Heart left ventricle (tissue), 16 donors: ENCODE data around the gene SETD9. TPM values are rescaled to one million over a fixed set of nuclear protein-coding genes. Genes with fewer than 3 reads are reported as not detected.

Experiments
- ATAC-seq, 4 donors: fragments of 200-7000 bp; cut with Tn5 transposase; one replicate each; pipeline ENCODE4 v1.9.1; 2020 to 2022; ENCODE audit warnings: moderate library complexity in 4 of 4, mild to moderate bottlenecking in 3 of 4, moderate number of reproducible peaks in 1 of 4
- DNase-seq, 5 donors: peaks; one replicate each; pipeline ENCODE4 v3.0.0-alpha.2; 2020
- H3K27ac ChIP-seq, 12 donors: fragments of 200-600 bp; sonication (generic) in 4 of 12; one replicate each; pipeline versions ENCODE4 v1.5.0 to v1.8.0; 2016 to 2022; ENCODE audit warnings: mild to moderate bottlenecking in 2 of 12
- H3K27me3 ChIP-seq, 9 donors: fragments of 200-600 bp; sonication (generic) in 2 of 9; one replicate each; pipeline versions ENCODE4 v1.5.1 to v1.8.0; 2016 to 2022; ENCODE audit warnings: mild to moderate bottlenecking in 3 of 9
- H3K36me3 ChIP-seq, 9 donors: fragments of 200-600 bp; sonication (generic) in 2 of 9; one replicate each; pipeline versions ENCODE4 v1.5.0 to v1.8.0; 2018 to 2022; ENCODE audit warnings: mild to moderate bottlenecking in 2 of 9
- H3K4me1 ChIP-seq, 12 donors: fragments of 200-600 bp; sonication (generic) in 4 of 12; one replicate each; pipeline versions ENCODE4 v1.5.0 to v1.8.0; 2016 to 2022; ENCODE audit warnings: mild to moderate bottlenecking in 3 of 12
- H3K4me3 ChIP-seq, 12 donors: fragments of 200-600 bp; sonication (generic) in 4 of 12; one replicate each; pipeline versions ENCODE4 v1.5.0 to v1.8.0; 2017 to 2022; ENCODE audit warnings: mild to moderate bottlenecking in 9 of 12, moderate library complexity in 4 of 12
- H3K9me3 ChIP-seq, 12 donors: fragments of 200-600 bp; sonication (generic) in 4 of 12; one replicate each; pipeline versions ENCODE4 v1.5.0 to v1.8.0; 2016 to 2022; ENCODE audit warnings: mild to moderate bottlenecking in 1 of 12
- POLR2A ChIP-seq, 2 donors: fragments of 450-650 bp; IDR thresholded peaks; one replicate each; pipeline ENCODE4 v1.6.1; 2017; ENCODE audit warnings: antibody characterized with exemption in 2 of 2, mild to moderate bottlenecking in 2 of 2, moderate library complexity in 2 of 2
- WGBS, 4 donors: extraction: QIAGEN DNeasy Blood & Tissue Kit in 2 of 4; methylation state at CpG; one replicate each; pipeline versions ENCODE4 v1.1.5 to v1.1.7; 2013 to 2018; 5-methylcytosine and 5-hydroxymethylcytosine counted together
- intact Hi-C, 10 donors: fragments of 100-400 bp; cut with DNase I; formaldehyde crosslinking; loops; one replicate each; pipeline versions ENCODE4 v1.11.1 to v1.14.2; 2022
- long read RNA-seq, 3 donors: library from polyadenylated mRNA; unstranded; transcript quantifications; one replicate each; pipeline ENCODE4 v2.0.0, GENCODE V29; 2020 to 2021
- polyA plus RNA-seq, 2 donors: library from polyadenylated mRNA; stranded (reverse); fragments of 200-250 nt; gene quantifications; one replicate each; pipeline ENCODE4 v1.2.3, GENCODE V29; 2013
- total RNA-seq, 9 donors: library from RNA; depleted of rRNA in 2 of 9; stranded (reverse); fragments of >200 nt in 2 of 9; fragmentation: NEBNext Ultra II Directional in 3 of 9; extraction: Animal tissue kit (Norgen Biotek cat#: 25700) in 3 of 9; gene quantifications; one replicate each; pipeline versions ENCODE4 v1.1.0 to v1.2.4, GENCODE V29; 2016 to 2023
- TF ChIP-seq, protein P1 (sequence below), 12 donors: fragments of 200-600 bp; sonication (generic) in 4 of 12; IDR thresholded peaks; one replicate each; pipeline versions ENCODE4 v1.5.0 to v1.8.0; 2018 to 2022; ENCODE audit warnings: antibody characterized with exemption in 12 of 12, mild to moderate bottlenecking in 5 of 12
- donor health status: ischemic (EF 13 %, LVEDD 7.1; RV severe dilation, severe dysfunction).
- donor health status: healthy with polysubstance abuse.
- donor health status: DM: no; HTN: yes; CAD: no.
- donor health status: DM: no; HTN: no; CAD: no.
- donor health status: ischemic (EF 25% LVEDD 6.9; RV normal size, moderate dysfunction).
- donor health status: ischemic (EF 25% LVEDD 5.7; RV mildly dilated, moderate dysfunction).
- donor health status: healthy.
- donor health status: DM: yes; HTN: yes; CAD: no.
- donor health status: ischemic (EF 35%, LVEDD 5.7; RV mildly dilated, moderate dysfunction).
- donor health status: nonischemic (EF 11% LVEDD 7.7; RV severe dilation, severe dysfunction).
- donor health status: DM: yes; HTN: yes; CAD: no.
- donor health status: PGD.
- donor health status: ischemic (EF 29% LVEDD 5.4; RV normal size, mild dysfunction).
- donor health status: nonischemic (EF 23%, LVEDD 6.1; RV moderate dilation, normal function).

SETD9 gene, protein sequence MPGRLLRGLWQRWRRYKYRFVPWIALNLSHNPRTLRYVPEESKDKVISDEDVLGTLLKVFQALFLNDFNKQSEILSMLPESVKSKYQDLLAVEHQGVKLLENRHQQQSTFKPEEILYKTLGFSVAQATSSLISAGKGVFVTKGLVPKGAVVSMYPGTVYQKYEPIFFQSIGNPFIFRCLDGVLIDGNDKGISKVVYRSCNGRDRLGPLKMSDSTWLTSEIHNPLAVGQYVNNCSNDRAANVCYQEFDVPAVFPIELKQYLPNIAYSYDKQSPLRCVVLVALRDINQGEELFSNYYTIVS
- total RNA-seq (10 to 100 TPM in 7 of 9 donors, 1 to 10 TPM in 2; 8.6 to 21.0 (median 14.0) TPM), polyA plus RNA-seq (10 to 100 TPM in 1 of 2 donors, 1 to 10 TPM in 1; 6.5 to 12.1 TPM)
- long read RNA-seq, donor 1, transcript SETD9-201 (6 exons, 1,619 nt): major isoform, 13 of 25 reads
- long read RNA-seq, donor 1, partial matches to known transcripts: 4 of 25 reads
- long read RNA-seq, donor 1, other reads (novel, unspliced or antisense): 3 of 25 reads
- long read RNA-seq, donor 2, transcript SETD9-201 (6 exons, 1,619 nt): major isoform, 26 of 39 reads
- long read RNA-seq, donor 2, partial matches to known transcripts: 3 of 39 reads
- long read RNA-seq, donor 2, other reads (novel, unspliced or antisense): 4 of 39 reads
- long read RNA-seq, donor 3, transcript SETD9-201 (6 exons, 1,619 nt): major isoform, 7 of 12 reads
- long read RNA-seq, donor 3, partial matches to known transcripts: 0 of 12 reads
- long read RNA-seq, donor 3, other reads (novel, unspliced or antisense): 4 of 12 reads

DNA sequence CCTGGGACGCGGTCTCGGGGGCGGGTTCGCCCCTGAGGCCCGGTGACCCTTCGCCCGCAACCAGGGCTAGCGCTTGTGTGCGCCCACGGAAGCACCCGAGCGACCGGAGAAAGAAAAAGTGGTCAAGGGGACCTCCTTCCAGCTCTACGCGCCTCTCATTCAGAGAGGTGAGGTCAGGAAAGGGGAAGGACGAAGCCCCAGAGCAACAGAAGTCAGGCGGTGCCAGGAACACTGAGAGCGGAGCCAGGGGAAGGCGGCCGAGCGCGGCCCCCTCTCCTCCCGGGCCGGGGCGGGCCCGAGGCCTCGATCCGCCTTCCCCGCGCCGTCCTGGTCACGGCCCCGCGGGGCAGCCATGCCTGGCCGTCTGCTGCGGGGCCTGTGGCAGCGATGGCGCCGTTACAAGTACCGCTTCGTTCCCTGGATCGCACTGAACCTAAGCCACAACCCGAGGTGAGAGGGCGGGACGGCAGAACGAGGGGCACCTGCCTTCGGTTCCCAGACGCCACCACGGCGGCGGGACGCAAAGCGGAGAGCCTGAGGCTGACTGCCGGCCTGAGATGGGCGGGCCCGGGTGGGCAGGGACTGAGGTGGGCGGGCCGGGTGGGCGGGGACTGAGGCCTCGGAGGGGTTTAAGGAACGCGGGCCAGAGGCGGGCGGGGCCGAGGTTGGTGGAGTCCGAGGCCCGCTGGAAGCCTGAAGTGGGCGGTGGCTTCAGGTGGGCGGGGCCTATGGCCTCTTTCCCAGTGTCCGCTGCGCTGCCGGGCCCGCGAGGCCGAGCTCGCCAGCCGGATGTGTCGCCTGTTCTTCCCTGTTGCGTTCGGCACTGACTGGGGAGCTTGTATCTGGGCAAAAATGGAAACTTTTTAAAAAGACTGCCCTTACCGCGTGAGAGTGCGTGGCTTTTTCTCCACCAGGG, at the start of gene SETD9:
Gene SETD9 (plus strand): TSS at position 303 of the 916 bp plus-strand sequence. CDS start 50 bp downstream, at position 353.
- Histone ChIP-seq H3K4me1 (peaks cover 0 to 16% (median 9%) of the 10 kb centered on the region in 12 donors), H3K27ac (peak within 1 kb of the TSS; percentile 85 to 99 (median 95)), H3K9me3 (peaks cover 0 to 9% (median 0%) of the 10 kb centered on the region in 12 donors), H3K36me3 (peaks cover 0 to 7% (median 0%) of the 10 kb centered on the region in 9 donors), H3K27me3 (no peaks in the 10 kb centered on the region), H3K4me3 (peak within 1 kb of the TSS; percentile 51 to 86 (median 68))
- DNase-seq (peak; percentile 99 to 100 (median 99)), ATAC-seq (peak; percentile 95 to 97 (median 97))
- peak; percentile 28 to 75 for TF ChIP-seq POLR2A (IDR thresholded peaks at IDR 0.05)
- TF ChIP-seq, protein P1, sequence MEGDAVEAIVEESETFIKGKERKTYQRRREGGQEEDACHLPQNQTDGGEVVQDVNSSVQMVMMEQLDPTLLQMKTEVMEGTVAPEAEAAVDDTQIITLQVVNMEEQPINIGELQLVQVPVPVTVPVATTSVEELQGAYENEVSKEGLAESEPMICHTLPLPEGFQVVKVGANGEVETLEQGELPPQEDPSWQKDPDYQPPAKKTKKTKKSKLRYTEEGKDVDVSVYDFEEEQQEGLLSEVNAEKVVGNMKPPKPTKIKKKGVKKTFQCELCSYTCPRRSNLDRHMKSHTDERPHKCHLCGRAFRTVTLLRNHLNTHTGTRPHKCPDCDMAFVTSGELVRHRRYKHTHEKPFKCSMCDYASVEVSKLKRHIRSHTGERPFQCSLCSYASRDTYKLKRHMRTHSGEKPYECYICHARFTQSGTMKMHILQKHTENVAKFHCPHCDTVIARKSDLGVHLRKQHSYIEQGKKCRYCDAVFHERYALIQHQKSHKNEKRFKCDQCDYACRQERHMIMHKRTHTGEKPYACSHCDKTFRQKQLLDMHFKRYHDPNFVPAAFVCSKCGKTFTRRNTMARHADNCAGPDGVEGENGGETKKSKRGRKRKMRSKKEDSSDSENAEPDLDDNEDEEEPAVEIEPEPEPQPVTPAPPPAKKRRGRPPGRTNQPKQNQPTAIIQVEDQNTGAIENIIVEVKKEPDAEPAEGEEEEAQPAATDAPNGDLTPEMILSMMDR (IDR thresholded peaks at IDR 0.05): no peak
- intact Hi-C loops: loop anchor here in 5 of 10 donors (1.0 to 10.0 kb wide), 6 partner anchors 41 to 1555 kb away; partner anchors contain the start of genes MIER3 (in 2 of the 5) and PLK2 (in 1 of the 5)
- WGBS, 4 donors: 0% methylated on average over 35 to 84 of the region's 84 CpGs

DNA sequence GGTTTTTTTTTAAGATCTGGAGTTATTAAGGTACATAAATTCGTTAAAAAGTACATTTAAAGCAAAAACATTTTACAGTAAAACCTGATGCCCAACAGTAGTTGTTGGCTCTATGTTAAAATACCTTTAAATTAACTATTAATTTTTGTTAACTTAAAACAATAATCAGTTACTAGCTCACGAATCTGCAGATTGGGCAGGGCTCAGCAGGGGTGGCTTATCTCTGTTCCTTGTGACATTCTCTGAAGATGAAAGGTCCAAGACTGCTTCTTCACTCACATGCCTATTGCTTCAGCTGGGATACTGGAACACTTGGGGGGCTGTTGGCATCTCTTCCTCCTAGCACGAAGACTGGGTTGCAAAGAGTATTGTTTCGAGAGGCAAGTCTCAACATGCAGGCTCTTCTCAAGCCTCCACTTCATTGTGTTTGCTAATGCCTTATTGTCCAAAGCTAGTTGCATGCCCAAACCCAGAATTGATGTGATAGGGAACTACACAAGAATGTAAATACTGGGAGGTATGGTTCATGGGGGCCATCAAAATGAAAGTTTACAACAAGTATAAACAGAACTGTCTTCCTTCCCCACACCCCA, 47.4 kb upstream of the SETD9 start:
- peaks cover 0 to 96% (median 78%) of the 10 kb centered on the region in 9 donors for H3K36me3 ChIP-seq
- WGBS, 4 donors: 87 to 95% (median 89%) methylated on average over 4 of the region's 4 CpGs
- H3K4me1 ChIP-seq: peaks cover 0 to 13% (median 0%) of the 10 kb centered on the region in 12 donors
- no peak overlapping the region for H3K27ac ChIP-seq
- intact Hi-C loops: no loop called here
- no peak for DNase-seq
- H3K9me3 ChIP-seq: no peaks in the 10 kb centered on the region
- no peak for ATAC-seq
- no peak for TF ChIP-seq POLR2A (IDR thresholded peaks at IDR 0.05)
- TF ChIP-seq, protein P1 (IDR thresholded peaks at IDR 0.05): no peak
- H3K27me3 ChIP-seq: no peaks in the 10 kb centered on the region
- H3K4me3 ChIP-seq: no peak overlapping the region

DNA sequence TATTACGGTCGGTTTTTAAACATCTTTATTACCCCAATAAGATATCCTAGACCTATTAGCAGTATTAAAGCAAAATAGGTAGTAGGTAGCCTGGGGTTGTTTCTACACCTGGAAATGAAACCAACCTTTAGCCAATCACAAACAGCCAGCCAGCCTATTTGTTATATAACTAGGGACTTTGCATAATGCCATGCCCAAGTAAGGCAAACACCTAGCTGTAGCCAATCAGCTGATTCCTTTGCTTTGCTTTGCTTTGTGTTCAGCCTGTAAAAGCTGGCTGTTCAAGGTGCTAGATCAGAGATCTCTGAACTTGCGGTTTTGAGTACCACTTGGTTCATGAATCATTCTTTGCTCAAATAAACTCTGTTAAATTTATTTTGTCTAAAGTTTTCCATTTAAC, 46.5 kb upstream of the SETD9 start:
- 79 to 98% (median 97%) methylated on average over 3 of the region's 3 CpGs for WGBS, 4 donors
- no peak for ATAC-seq
- H3K4me1 ChIP-seq: peaks cover 0 to 6% (median 0%) of the 10 kb centered on the region in 12 donors
- H3K27ac ChIP-seq: no peak overlapping the region
- TF ChIP-seq, protein P1 (IDR thresholded peaks at IDR 0.05): no peak
- no peak for TF ChIP-seq POLR2A (IDR thresholded peaks at IDR 0.05)
- no peak overlapping the region for H3K4me3 ChIP-seq
- peaks cover 0 to 96% (median 81%) of the 10 kb centered on the region in 9 donors for H3K36me3 ChIP-seq
- intact Hi-C loops: no loop called here
- no peaks in the 10 kb centered on the region for H3K27me3 ChIP-seq
- no peak for DNase-seq
- H3K9me3 ChIP-seq: no peaks in the 10 kb centered on the region
